GM21360 (cell line): Measurements from ENCODE around the gene SMIM41.

Experiments
- ATAC-seq: cut with Tn5 transposase; IDR thresholded peaks from one replicate; pipeline ENCODE4 v1.9.1; 2021; ENCODE audit warnings: mild to moderate bottlenecking, moderate library complexity; ENCODE audit not compliant: unreplicated experiment

SMIM41 gene

DNA sequence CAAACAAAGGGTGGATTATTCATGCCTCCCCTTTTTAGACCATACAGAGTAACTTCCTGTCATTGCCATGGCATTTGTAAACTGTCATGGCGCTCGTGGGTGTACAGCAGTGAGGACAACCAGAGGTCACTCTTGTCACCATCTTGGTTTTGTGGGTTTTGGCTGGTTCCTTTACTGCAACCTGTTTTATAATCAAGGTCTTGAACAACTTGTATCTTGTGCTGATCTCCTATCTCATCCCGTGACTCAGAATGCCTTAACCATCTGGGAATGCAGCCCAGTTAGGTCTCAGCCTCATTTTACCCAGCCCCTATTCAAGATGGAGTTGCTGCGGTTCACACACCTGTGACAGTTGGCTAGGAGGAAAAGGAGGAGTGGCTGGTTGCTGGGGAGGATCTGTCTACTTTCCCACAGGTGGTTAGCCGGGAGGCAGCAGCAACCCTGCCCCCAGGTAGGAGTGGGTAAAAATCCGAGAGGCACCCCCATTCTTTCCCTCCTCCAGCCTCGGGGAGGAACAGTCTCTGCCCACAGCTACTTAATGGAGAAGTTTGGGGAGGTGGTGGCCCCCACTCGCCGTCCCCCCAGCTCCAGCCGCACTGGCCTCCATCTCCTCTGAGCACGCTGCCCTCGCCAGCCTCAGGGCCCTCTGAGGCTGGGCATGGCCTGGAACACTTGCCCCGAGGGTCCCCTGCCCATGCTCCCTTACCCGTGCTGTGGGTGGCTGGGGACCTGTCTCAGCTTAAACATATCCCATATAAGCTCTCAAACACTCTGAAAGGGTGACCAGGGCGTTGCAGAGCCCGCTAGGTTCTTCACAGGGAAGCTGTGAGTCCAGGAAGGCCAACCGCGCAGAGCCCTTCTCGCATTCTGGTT lies 41.7 kb downstream of the SMIM41 start:
- no peak for ATAC-seq

DNA sequence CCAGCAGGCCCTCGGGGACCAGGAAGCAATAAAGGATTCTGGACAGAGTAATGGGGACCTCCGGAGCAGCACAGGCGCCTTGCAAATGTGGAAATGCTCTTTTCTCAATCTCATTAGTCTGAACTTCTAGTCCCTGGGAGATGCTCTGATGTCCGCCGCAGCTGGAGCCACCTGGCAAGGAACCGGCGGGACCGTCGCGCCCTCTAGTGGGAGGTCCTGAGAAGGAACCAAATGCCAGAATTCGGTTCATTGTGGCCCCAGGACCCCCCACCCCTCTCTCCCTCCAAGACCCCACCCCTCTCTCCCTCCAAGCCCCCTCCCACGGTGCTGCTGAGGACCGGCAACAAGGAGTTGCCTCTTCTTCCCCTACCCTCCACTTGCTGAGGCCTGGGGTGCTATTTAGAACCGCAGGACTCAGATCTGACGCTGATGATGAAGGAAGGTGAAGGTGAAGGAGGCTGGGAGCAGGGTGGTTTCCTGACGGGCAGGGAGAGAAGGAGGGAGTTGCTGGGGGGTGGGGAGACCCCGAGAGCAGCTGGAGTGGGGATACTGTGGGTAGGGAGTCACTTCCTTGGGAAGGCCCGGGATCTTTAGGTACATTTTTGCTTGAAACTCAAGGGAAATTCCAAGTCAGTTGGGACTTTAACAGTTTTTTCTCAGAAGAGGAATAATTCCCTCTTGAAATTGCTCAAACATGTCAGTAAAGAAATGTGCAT lies 42.5 kb downstream of the SMIM41 start:
- no peak for ATAC-seq

DNA sequence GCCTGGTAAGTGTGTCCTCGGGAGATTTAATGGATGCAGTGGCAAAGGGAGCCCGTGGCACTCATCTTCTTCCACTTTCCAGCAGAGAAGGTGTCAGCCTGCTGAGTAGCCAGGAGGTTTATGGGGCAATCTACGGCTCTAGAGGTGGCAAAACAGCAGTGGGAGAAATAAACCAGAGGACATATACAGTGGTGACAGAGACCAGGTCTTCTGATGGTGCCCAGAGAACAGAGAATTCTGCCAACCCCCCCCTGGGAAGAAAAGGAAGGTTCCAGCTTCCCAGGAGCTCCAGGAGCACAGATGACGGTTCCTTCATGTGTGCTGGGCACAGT lies 43.0 kb downstream of the SMIM41 start:
- ATAC-seq, result no peak

DNA sequence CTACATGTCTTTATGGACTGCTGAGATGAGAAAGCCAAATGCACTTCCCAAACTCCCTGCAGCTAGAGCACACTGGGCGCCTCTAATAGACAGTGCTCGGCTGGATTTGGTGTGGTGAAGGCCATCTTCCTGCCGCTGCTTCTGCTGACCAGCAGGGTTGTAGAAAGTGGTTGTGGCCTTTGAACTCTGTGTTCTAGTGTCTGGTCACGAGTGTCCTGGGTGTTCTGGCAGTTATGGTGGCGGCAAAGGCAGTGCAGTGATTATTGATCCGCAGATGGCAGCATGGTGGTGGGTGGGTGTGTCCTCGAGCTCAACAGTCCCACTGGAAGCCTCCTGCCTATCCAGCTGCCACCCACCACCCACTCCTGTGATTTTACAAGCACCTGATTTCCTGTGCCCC lies 43.4 kb downstream of the SMIM41 start:
- ATAC-seq, result no peak

DNA sequence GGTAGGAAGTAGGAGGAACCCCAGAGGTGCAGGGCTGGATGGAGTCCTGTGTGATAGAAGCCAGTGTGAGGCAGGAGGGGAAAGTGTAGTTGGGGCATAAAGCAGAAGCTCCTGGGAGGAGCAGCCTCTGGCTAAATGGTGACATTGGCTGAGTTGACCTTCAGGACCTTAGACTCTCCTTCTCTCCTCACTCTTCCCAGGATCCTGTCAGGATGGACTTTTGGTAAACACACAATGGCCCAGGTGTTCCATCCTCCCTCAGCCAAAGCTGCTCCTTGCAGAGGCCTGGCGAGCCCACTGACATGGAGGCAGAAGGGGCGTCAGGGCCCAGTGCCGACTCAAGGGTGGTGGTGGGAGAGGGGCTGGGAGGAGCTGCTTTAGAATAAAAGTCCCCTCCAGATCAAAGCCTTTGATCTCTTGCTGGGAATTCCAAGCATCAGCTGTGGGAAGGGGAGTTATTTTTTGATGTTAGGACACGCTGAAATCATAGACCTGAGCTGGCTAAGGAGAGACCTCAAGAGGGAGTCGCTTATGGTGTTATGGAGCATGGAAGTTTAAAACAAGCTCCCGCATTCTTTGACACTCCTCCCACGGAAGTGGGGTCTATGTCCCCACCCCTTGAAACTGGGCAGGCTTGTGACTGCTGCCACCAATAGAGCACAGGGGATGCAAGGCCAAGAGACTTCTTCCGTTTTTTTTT lies 44.1 kb downstream of the SMIM41 start:
- ATAC-seq, result no peak

DNA sequence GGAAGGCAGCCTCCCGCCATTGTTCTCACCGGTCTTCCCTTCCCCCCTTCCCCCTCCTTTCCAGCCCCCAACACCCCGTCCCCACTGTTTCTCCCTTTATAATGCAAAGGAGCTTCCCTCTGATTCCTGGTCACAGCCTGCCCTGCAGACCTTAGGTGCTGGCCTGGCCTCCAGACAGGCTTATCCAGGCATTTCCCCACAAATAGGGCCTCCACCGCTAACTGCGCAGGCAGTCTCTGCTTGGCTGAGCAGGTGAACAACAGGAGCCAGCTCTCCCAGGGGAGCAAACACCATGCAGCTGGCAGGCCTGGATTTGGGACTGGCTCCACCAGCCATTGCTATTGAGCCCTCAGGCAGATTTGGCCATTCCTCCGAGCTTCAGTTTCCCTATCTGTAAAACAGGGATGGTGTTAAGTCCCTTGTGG lies 46.0 kb downstream of the SMIM41 start:
- ATAC-seq, result no peak

DNA sequence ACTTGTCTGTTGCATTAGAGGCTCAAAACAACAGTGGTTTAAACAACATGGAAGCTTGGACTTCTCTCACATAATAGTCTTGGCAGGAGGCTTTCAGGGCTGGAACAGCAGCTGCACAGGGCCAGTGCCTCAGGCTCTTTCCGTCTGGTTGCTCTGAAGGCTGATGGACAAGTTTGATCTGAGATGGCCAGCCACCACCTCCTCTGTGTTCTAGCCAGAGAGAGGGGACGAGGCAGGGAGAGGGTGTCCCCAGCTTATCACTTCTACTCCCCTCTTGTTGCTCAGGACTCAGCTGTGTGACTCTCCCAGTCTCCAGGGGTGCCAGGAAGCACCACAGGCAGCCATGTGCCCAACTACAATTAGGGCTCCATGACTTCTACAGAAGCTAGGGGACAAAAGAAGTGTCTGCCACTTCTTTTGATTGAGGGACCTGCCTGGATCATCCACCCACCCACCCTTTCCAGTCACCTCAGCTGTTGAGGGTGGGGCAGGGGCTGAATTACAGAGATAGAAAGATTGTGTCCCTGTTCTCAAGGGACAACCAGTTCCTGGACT lies 46.6 kb downstream of the SMIM41 start:
- no peak for ATAC-seq

DNA sequence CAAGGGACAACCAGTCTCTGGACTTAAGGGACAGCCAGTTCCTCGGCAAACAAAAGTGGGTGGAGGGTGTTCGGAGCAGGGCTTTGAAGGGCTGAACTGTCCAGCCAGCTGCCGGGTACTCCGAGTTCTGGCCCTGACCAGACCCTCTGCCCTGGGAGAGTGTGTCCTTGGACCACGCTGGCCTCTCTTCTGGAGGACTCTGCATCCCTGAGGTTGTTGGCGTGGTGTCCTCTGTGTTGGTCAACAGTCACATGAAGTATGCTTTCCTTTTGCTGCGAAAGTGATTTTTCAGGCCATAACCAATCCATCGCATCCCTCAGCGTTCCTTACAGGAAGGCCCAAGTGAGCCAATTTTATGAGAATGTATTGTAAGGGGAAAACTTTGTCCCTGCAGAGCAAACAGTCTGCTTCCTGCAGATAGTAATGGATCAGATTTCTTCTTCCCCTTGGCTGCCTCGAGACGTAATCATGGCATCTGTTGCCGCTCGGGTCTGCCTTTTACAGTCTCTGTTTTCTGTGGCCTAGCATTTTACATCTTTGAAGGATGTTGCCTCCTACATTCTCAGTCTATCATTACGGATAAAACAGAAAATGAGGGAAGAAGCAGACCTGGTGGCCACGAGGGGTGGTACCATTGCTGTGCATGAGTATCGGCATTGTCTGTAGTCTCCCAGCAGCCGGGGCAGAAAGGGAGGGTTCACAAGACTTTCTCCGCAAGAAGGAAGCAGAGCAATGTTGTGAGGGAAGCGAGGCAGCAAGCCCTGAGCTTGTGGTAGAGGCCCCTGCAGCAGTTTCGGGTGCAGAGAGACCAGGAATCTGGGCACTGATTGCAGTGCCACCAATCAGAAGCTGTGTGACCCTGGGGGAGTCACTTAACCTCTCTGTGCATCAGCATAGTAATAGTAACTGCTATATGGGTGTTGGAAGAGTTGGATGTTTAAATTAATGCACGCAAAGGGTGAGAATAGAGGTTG lies 47.4 kb downstream of the SMIM41 start:
- ATAC-seq, result no peak

DNA sequence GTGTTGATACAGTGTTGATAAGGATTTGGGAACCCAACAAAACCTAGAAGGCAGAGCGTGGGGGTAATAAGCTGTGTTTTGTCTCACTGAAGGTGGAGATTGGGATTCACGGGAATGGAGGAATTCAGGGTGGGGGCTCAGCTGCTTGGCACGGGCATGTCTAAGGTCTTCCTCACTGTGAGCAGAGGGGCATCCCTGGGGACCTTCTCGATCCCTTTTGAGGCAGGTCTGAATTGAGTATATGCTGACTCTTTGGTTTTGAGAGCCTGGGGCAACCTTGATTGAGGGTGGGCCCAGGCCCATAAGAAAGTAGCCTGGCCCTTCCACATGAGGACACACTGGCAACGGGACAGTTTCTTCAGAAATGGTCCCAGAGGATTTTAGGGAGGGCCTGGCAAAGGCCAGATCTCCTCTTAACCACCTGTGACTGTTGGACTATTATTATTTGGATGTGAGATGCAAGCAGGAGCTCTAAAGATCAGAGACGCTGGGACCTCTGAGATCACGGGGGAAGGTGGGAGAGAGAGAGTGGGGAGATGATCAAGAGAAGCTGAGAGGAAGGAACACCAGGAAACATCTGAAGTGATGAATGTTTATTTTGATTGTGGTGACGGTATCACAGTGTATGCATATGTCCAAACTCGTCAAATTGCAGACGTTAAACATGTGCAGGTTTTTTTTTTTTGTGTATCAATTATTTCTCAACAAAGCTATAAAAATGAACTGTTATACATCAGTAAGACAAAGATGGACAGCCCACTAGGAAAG lies 48.4 kb downstream of the SMIM41 start:
- ATAC-seq, result no peak

DNA sequence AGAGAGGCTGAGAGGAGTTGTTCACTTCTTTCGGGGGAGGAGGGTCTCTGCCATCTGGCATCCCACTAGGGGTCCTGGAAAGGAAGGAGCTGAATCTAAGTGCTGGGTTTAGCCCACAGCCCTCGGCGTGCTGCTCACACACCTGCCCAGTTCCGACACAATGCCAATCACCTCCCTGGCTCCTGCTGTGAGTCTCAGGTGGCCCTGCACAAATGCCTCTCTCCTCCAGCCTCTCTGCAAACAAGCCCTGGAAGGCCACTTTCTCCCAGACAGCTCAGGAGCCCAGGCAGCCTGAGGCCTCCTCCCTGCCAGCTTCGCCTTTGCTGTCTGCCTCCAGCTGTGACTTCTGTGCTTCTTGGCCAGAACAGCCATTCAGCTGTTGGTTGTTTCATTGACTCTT lies 51.2 kb downstream of the SMIM41 start:
- ATAC-seq, result no peak

DNA sequence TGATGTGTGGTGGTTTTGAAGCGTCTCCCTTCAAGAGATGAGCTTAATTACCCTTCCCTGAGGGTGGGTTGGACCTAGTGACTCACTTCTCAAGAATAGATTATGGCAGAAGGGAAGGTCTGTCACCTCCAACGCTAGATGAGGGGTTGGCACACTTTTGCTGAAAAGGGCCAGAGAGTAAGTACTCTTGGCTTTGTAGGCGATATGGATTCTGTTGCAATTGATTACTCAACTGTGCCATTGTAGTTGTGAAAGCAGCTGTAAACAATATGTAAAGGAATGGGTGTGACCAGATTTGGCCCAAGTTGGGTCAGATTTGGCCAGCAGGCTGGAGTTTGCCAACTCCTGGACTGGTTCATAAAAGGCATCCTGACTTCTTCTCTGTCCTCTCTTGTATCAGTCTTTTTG lies 53.3 kb downstream of the SMIM41 start:
- no peak for ATAC-seq

DNA sequence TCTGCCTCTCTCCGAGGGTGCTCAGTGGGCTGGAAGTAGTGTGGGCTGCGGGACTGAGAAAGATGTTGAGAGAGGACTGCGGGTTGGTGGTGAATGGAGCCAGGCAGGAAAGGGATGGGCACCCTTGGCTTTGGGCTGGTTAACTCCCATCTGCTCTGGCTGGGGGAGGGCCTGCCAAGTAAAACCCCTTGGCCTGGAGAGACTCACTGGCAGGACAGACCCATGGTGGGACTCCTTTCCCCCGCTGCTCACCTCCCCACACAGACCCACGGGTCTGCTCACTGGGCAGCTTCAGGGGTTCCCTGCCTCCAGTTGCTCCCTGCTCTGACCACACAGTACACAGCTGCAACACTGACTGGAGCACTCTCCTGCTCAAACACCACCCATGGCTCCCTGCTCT lies 58.2 kb downstream of the SMIM41 start:
- no peak for ATAC-seq

DNA sequence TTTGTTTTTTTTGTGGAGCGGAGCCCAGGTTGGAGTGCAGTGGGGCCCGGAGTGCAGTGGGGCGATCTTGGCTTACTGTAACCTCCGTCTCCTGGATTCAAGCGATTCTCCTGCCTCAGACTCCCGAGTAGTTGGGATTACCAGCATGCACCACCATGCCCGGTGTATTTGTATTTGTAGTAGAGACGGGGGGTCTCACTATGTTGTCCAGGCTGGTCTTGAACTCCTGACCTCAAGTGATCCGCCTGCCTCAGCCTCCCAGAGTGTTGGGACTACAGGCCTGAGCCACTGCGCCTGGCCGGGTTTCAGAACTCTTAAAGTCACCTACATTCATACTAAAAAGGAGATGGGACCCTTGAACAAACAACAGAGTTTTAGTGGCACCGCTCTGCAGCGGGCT lies 59.6 kb downstream of the SMIM41 start:
- ATAC-seq, result no peak

DNA sequence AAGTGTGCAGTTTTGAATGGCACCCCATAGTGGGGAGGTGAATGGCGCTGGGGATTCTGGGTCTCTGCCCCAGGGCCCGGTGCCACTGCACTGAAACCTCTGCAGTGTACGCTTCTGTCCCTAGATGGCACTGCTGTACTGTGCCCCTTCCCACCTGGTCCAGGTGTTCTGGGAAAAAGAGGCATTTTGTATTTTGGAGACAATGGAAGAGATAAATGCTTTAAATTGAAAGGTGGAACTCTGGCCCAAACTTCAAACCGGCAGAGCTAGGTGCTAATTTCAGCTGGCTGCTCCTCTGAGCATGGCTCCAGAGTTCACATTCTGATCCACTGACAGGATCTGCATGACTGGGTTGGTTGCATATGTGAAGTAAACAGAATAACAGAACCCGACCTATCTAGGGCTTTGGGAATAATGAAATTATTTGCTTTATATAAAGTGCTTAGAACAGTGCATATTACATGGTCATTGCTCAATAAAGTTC lies 60.1 kb downstream of the SMIM41 start:
- ATAC-seq, result no peak

DNA sequence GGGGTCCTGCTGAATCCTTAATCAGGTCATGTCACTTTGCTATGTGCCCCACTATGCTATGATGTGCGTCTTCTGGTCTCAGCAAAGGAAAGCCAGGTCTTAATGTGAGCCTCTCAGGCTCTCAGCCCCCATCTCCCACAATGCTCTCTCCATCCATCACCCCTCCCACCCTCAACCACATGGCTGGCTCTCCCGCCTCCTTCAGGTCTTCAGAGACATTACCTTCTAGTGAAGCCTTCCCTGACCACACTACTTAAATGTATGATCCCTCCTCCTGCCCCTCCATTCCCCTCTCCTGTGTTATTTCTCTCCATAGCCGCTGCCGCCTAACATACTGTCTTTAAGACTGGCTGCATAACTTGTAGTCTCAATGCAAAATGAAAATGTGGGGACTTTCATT lies 61.8 kb downstream of the SMIM41 start:
- no peak for ATAC-seq

DNA sequence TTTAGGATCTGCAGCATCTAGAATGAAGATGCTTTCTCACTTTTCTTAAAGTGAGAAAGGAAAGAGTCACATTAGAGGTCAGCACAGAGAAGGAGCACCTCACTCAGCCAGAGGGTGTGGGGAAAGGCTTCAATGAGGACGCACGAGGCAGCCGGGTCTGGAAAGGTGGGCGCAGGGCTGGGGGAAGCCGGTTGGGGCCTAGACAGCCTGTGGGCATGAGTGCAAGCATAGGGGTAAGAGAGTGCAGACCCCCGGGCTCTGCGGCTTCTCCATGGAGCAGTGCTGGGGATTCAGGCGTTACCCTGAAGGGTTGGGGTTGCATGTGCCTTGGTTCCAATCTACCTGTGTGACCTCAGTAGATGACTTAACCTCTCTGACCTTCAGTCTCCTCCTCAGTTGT lies 62.4 kb downstream of the SMIM41 start:
- no peak for ATAC-seq

DNA sequence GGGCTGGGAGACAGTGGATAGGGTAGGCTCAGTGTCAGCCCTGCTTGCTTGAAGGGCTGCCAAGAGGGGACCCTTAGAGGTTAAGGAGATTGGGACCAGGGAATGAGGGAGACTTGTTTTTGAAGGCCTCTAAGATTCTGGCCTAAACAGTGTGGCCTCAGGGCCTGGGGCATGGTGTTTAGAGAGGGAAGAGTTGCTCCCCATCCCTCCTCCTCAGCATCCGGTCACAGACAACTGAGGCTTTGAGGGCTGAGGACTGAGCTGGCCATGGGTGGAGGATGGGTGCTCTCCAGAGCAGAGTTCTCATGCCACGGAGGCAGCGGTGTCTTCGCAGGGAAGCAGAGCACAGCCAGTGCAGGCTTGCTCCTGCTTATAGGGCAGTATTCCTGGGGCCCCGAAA lies 62.9 kb downstream of the SMIM41 start:
- no peak for ATAC-seq

DNA sequence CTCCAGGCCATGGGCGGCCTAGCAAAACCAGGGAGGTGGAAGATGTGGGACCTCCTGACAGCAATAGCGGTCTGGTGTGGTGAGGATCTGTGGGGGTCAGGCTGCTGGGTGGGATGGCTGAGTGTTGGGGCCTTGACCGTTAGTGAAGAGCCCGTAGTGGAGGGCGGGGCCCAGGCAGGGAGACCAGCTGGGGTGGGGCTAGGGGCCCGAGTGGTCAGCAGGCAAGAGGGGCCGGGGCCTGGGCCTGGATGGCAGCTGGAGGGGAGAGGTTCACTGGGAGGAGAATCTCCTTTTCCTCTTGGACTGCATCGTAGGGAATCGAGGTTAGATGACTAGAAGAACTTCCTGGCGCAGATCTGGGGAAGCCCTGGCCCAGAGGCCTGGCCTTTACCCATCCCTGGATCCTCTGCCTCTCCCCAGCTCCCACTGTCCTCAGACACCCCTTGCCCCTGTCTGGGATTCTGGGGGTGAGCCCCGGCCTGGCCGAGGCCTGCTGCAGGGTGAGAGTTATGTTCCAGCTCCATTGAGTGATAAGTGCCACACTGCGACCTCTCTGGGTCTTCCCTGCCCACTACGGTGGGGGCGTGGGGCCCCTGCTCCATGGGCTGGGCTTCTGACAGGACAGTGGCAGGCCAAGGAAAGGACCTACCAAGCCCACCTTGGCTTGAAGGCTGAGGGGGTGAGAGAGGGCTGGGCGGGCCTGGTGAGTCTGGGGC lies 65.2 kb downstream of the SMIM41 start:
- ATAC-seq, result no peak
